Osteocyte (in vitro differentiated cells): ENCODE data around the gene KCTD19. TPM values are rescaled to one million over a fixed set of nuclear protein-coding genes. Genes with fewer than 3 reads are reported as not detected.
A peak's percentile ranks its signal among the peaks of the same experiment; 100 is the strongest.

Source experiments
- DNase-seq: peaks from one replicate; pipeline ENCODE4 v3.0.0; 2021; ENCODE audit warnings: mixed read lengths; ENCODE audit not compliant: unreplicated experiment; ENCODE audit errors: extremely low spot score
- H3K27ac Mint-ChIP-seq: one replicate; pipeline ENCODE4 v1.8.0; 2021; ENCODE audit warnings: mild to moderate bottlenecking, mixed read lengths; ENCODE audit not compliant: unreplicated experiment
- H3K27me3 Mint-ChIP-seq: one replicate; pipeline ENCODE4 v1.8.0; 2021; ENCODE audit warnings: mixed read lengths; ENCODE audit not compliant: unreplicated experiment
- H3K36me3 Mint-ChIP-seq: one replicate; pipeline ENCODE4 v1.8.0; 2021; ENCODE audit warnings: mixed read lengths; ENCODE audit not compliant: unreplicated experiment
- H3K4me1 Mint-ChIP-seq: one replicate; pipeline ENCODE4 v1.8.0; 2021; ENCODE audit warnings: mixed read lengths; ENCODE audit not compliant: unreplicated experiment
- H3K4me3 Mint-ChIP-seq: one replicate; pipeline ENCODE4 v1.8.0; 2021; ENCODE audit warnings: mild to moderate bottlenecking, moderate library complexity, mixed read lengths; ENCODE audit not compliant: unreplicated experiment
- H3K9me3 Mint-ChIP-seq: one replicate; pipeline ENCODE4 v1.8.0; 2021; ENCODE audit warnings: mixed read lengths; ENCODE audit not compliant: unreplicated experiment
- total RNA-seq: library from RNA; stranded (reverse); gene quantifications from 2 replicates; pipeline ENCODE4 v1.2.1, GENCODE V29; 2021
- TF ChIP-seq, protein P1 (sequence below): fragments of 200-600 bp; sonication (generic); IDR thresholded peaks from 2 replicates; pipeline ENCODE4 v1.5.0; 2021; ENCODE audit warnings: antibody characterized with exemption, mild to moderate bottlenecking, moderate library complexity

KCTD19 gene
- total RNA-seq, 1 donor from 2014 or later, result not detected

DNA sequence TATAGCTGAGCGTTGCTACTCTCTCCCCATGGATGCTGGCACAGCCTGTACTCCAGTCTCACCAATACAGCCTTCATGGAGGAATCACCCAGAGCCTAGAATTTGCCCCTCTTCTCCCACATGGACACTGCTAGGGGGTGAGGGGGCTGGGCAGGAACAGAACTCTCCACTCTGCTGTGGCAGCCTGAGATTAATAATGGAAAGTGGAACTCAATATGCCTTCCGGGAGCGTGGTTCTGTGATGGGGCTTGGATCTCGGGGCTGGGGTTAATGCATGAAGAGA is 76.6 kb downstream of the KCTD19 start:
- Mint-ChIP-seq H3K36me3 (no peaks in the 10 kb centered on the region), H3K9me3 (no peaks in the 10 kb centered on the region), H3K4me3 (peak overlapping the region; percentile 73), H3K27ac (no peak overlapping the region), H3K4me1 (peaks cover 29% of the 10 kb centered on the region), H3K27me3 (no peaks in the 10 kb centered on the region)
- DNase-seq, result no peak
- TF ChIP-seq, protein P1, sequence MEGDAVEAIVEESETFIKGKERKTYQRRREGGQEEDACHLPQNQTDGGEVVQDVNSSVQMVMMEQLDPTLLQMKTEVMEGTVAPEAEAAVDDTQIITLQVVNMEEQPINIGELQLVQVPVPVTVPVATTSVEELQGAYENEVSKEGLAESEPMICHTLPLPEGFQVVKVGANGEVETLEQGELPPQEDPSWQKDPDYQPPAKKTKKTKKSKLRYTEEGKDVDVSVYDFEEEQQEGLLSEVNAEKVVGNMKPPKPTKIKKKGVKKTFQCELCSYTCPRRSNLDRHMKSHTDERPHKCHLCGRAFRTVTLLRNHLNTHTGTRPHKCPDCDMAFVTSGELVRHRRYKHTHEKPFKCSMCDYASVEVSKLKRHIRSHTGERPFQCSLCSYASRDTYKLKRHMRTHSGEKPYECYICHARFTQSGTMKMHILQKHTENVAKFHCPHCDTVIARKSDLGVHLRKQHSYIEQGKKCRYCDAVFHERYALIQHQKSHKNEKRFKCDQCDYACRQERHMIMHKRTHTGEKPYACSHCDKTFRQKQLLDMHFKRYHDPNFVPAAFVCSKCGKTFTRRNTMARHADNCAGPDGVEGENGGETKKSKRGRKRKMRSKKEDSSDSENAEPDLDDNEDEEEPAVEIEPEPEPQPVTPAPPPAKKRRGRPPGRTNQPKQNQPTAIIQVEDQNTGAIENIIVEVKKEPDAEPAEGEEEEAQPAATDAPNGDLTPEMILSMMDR, result no peak

DNA sequence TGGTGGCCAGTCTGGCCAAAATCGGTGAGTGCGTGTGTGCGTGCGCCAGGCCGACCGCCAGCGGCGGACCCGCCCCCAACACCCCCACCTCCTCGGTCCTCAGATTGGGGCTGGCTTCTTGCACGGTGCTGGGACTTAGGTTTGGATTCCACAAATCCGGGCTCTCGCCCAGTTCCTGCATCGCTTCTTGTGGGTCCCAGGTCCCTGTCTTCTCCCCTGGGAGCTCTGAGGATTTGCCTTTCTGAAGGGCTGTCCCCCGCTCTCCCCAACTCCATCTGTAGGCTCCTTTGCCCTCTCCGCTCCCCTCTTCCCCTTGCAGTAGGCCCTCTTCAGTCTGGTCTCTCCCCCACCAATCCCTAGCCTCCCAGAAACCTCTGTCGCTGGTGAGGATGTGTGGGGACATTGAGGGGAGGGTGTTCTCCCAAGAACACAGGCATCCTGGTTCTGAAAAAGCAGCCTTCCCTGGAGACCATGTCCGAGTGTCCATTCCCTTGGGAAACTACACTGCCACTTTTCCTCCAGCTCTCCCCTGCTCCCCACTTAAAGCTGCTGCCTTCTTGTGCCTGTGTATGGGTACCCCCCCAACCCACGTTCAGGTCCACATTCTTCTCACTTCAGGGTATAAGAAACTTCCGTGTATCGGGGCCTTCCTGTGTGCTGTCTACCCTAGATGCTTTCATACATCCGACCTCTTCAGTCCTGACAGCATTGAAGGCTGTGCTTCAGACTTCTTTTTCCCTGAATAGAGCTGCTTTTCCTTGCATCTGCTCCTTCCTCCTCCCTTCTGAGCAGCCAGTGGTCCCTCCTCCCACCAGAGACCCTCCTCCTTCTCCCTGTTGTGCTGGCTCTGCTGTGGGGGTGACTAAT is 77.1 kb downstream of the KCTD19 start:
- DNase-seq, result no peak
- no peaks in the 10 kb centered on the region for H3K27me3 Mint-ChIP-seq
- TF ChIP-seq, protein P1, result no peak
- H3K4me3 Mint-ChIP-seq, result peak overlapping the region; percentile 73
- peak overlapping the region; percentile 38 for H3K27ac Mint-ChIP-seq
- H3K9me3 Mint-ChIP-seq, result no peaks in the 10 kb centered on the region
- H3K4me1 Mint-ChIP-seq, result peaks cover 35% of the 10 kb centered on the region
- H3K36me3 Mint-ChIP-seq, result no peaks in the 10 kb centered on the region

DNA sequence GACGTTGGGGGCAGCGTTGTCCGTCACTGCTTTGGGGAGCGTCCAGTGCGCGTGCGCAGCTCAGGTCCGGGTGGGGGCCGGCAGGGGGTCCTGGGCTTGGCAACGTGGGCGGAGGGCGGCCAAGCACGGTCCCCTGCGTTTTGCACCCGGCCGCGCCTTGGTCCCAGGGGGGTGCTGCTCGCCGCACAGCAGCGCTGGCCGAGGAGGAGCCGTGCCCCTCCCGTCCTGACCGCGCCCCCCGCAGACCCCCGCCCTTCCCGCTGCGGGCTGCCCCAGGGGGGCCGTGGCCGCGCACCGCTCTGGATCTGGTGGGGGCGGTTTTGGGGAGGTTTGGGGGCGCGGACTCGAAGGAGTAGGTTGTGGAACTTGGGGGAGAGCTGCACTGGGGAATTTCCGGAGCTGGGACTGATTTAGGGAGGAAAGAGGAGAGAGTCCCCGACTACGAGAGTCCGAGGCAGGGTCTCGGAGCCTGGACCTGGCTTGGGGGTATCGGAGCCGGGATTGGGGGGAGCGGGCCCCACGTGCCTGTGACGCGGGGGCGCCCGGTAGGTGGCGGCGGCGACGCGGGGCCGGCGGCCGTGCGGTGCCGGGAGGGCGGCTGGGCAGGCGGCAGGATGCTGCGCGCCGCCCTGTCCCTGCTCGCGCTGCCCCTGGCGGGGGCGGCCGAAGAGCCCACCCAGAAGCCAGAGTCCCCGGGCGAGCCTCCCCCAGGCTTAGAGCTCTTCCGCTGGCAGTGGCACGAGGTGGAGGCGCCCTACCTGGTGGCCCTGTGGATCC is 78.0 kb downstream of the KCTD19 start, which contains the start of gene SLC9A5:
Gene SLC9A5, plus strand, starts transcription at position 579 of the 777 bp plus-strand sequence. Its CDS starts 36 bp downstream, at position 615.
- TF ChIP-seq, protein P1, result peak; percentile 29
- Mint-ChIP-seq H3K27ac (peak within 1 kb of the TSS; percentile 95), H3K4me3 (peak within 1 kb of the TSS; percentile 85), H3K9me3 (no peaks in the 10 kb centered on the region), H3K4me1 (peaks cover 43% of the 10 kb centered on the region), H3K36me3 (no peaks in the 10 kb centered on the region), H3K27me3 (no peaks in the 10 kb centered on the region)
- no peak for DNase-seq

DNA sequence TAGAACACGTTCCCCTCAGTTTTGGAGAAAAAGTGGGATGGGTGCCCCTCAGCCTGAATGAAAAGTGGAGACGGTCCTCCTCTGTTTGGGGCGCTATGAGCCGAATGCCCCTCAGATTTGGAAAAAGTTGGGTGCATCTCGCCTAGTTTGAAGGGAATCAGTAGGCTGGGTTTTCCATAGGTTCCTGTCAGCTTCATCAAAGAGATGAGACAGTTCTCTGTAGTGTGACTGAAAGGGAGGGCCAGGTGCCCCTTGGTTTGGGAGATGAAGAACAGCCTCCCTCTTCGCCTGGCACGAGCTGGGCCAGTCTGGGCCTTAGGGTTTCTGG is 78.5 kb downstream of the KCTD19 start:
- TF ChIP-seq, protein P1, result no peak
- H3K36me3 Mint-ChIP-seq, result no peaks in the 10 kb centered on the region
- H3K27me3 Mint-ChIP-seq, result no peaks in the 10 kb centered on the region
- H3K9me3 Mint-ChIP-seq, result no peaks in the 10 kb centered on the region
- H3K4me3 Mint-ChIP-seq, result peak overlapping the region; percentile 85
- peak overlapping the region; percentile 95 for H3K27ac Mint-ChIP-seq
- H3K4me1 Mint-ChIP-seq, result peaks cover 47% of the 10 kb centered on the region
- DNase-seq, result no peak
